COLO668 (cell line): ENCODE measurements around the gene RTN4.
A peak's percentile ranks its signal among the peaks of the same experiment; 100 is the strongest.

Source experiments
- DNase-seq: peaks from one replicate; lab custom pipeline; 2025; ENCODE audit not compliant: unreplicated experiment; lab: John Stamatoyannopoulos, UW

RTN4 gene

GRCh38 chr2:54975598-54976492, 74.4 kb downstream of the RTN4 start:
- no peak for DNase-seq

GRCh38 chr2:54975175-54975574, 75.1 kb downstream of the RTN4 start:
- no peak for DNase-seq

GRCh38 chr2:54969940-54970338, 80.3 kb downstream of the RTN4 start:
- DNase-seq = no peak

- DNase-seq = no peak
Measured at GRCh38 chr2:54969295-54969939, 80.8 kb downstream of the RTN4 start.

GRCh38 chr2:54968561-54969218, 81.6 kb downstream of the RTN4 start:
- no peak for DNase-seq

GRCh38 chr2:54967759-54968365, 82.4 kb downstream of the RTN4 start:
- no peak for DNase-seq

GRCh38 chr2:54967269-54967668, 83.0 kb downstream of the RTN4 start:
- DNase-seq = no peak

GRCh38 chr2:54966837-54967236, 83.4 kb downstream of the RTN4 start:
- no peak for DNase-seq

GRCh38 chr2:54966165-54966832, 84.0 kb downstream of the RTN4 start:
- peak; percentile 34 for DNase-seq

- DNase-seq = no peak
Measured at GRCh38 chr2:54965425-54965824, 84.8 kb downstream of the RTN4 start.

- no peak for DNase-seq
Measured at GRCh38 chr2:54964816-54965215, 85.4 kb downstream of the RTN4 start.

- DNase-seq = no peak
Measured at GRCh38 chr2:54964271-54964670, 86.0 kb downstream of the RTN4 start.

GRCh38 chr2:54963476-54963875, 86.8 kb downstream of the RTN4 start:
- DNase-seq = no peak

- no peak for DNase-seq
Measured at GRCh38 chr2:54962935-54963440, 87.3 kb downstream of the RTN4 start.

GRCh38 chr2:54962511-54962910, 87.7 kb downstream of the RTN4 start:
- no peak for DNase-seq

GRCh38 chr2:54960164-54960563, 90.1 kb downstream of the RTN4 start:
- DNase-seq = no peak

- DNase-seq = no peak
Measured at GRCh38 chr2:54958717-54959371, 91.4 kb downstream of the RTN4 start.

GRCh38 chr2:54957321-54957999, 92.8 kb downstream of the RTN4 start:
- peak; percentile 50 for DNase-seq

- no peak for DNase-seq
Measured at GRCh38 chr2:54956111-54956627, 94.1 kb downstream of the RTN4 start.
